HG03196 (cell line): Measurements from ENCODE around the gene FRS3.
"Not testable (repeated sequence)": the region's sequence is repeated elsewhere in the genome, so short reads cannot be mapped to it uniquely, and the experiment has no call there.

Source experiments
- ATAC-seq: cut with Tn5 transposase; IDR thresholded peaks from one replicate; pipeline ENCODE4 v1.9.1; 2021; ENCODE audit not compliant: unreplicated experiment

The FRS3 gene

GRCh38 chr6:41770381-41771057 lies 9.2 kb downstream of the FRS3 start:
- no peak for ATAC-seq

- ATAC-seq = no peak
Measured at GRCh38 chr6:41769376-41769775, 10.3 kb downstream of the FRS3 start.

GRCh38 chr6:41768545-41769308 lies 11.0 kb downstream of the FRS3 start:
- ATAC-seq = no peak

- ATAC-seq = no peak
Measured at GRCh38 chr6:41767112-41767833, 12.4 kb downstream of the FRS3 start.

- not testable (repeated sequence) for ATAC-seq
Measured at GRCh38 chr6:41766043-41766664, 13.5 kb downstream of the FRS3 start.

- ATAC-seq = no peak
Measured at GRCh38 chr6:41763470-41763869, 16.2 kb downstream of the FRS3 start.

- ATAC-seq = no peak
Measured at GRCh38 chr6:41759905-41760579, 19.7 kb downstream of the FRS3 start.

- no peak for ATAC-seq
Measured at GRCh38 chr6:41759106-41759904, 20.4 kb downstream of the FRS3 start.

GRCh38 chr6:41758641-41759035 lies 21.1 kb downstream of the FRS3 start:
- ATAC-seq = no peak

GRCh38 chr6:41757931-41758640 lies 21.6 kb downstream of the FRS3 start:
- no peak for ATAC-seq

GRCh38 chr6:41757271-41757670 lies 22.4 kb downstream of the FRS3 start:
- no peak for ATAC-seq

GRCh38 chr6:41756354-41756753 lies 23.3 kb downstream of the FRS3 start:
- no peak for ATAC-seq

GRCh38 chr6:41755895-41756294 lies 23.8 kb downstream of the FRS3 start:
- no peak for ATAC-seq

GRCh38 chr6:41750374-41750773 lies 29.3 kb downstream of the FRS3 start:
- ATAC-seq = no peak

- ATAC-seq = no peak
Measured at GRCh38 chr6:41748542-41748941, 31.2 kb downstream of the FRS3 start.

- ATAC-seq = no peak
Measured at GRCh38 chr6:41748102-41748477, 31.6 kb downstream of the FRS3 start.

GRCh38 chr6:41747256-41748101 lies 32.2 kb downstream of the FRS3 start, which contains the start of gene PGC:
PGC (minus strand) TSS chr6:41747397; CDS start chr6:41747334, 63 bp downstream.
- no peak for ATAC-seq

- no peak for ATAC-seq
Measured at GRCh38 chr6:41746107-41746506, 33.6 kb downstream of the FRS3 start.
